Measurements from ENCODE around the gene VPS39. TPM values are rescaled to one million over a fixed set of nuclear protein-coding genes. Genes with fewer than 3 reads are reported as not detected.
"Not testable (repeated sequence)": the region's sequence is repeated elsewhere in the genome, so short reads cannot be mapped to it uniquely, and the experiment has no call there.

Gene VPS39
- total and polyA plus RNA-seq, 12 donors, result 24.9 to 55.0 (median 48.9) TPM

DNA sequence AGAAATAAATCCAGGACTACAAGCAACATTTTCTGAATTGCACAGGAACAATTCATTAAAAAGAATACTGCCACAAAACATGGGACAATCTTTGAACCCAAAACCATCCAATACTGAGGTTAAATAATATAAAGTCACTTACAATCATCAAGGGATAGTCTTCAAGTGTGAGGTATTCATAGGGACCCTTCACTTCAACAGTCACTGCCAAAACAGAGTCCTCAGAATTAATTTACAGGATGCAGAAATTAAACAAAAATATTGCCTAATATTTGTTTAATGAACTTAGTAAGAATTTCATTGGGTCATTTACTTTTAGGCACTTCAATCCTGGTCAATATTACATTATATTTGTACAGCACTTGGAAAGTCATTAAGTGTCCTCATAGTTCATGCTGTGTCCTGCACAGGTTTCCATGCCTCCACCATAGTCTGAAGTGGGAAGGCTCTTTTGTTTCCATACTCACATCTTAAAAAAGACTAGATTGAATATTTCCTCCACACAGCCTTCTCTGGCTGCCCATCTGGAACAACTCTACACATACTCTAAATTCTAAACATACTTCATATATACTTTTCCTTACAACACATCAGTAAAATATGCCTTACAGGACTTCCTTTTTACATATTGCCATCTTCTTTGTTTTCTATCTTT lies 31.6 kb upstream of the VPS39 start:
- Histone ChIP-seq H3K27me3 (no peaks in the 10 kb centered on the region), H3K36me3 (peaks cover 0 to 97% (median 42%) of the 10 kb centered on the region in 9 donors), H3K4me1 (no peaks in the 10 kb centered on the region), H3K4me3 (no peak overlapping the region), H3K9me3 (no peaks in the 10 kb centered on the region), H3K27ac (no peak overlapping the region)
- ATAC-seq (no peak), DNase-seq (no peak)
- no peak for TF ChIP-seq CTCF (IDR thresholded peaks at IDR 0.05)
- intact Hi-C loops (cut with DNase I), result no loop called here

DNA sequence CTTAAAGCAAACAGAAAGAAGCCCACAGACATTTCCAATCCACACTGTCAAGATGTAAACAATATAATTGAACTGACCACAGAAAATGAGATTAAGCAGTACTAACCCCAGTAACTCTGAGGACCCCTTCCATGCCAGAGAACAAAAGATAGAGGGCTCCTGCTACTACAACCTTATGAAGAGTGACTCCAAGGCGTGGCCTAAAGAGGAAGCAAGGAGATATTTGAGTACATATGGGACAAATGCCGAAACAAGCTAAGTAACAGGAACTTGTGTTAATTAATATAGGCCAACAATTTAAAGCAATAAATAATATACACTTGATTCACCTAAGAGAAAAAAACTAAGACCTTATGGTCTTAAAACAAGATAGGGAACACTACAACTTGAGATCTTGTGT lies 25.0 kb upstream of the VPS39 start:
- no peaks in the 10 kb centered on the region for H3K27me3 ChIP-seq
- intact Hi-C loops (cut with DNase I), result no loop called here
- WGBS, 2 donors, result 86 to 94% methylated on average over 2 of the region's 2 CpGs
- H3K27ac ChIP-seq, result no peak overlapping the region
- H3K36me3 ChIP-seq, result peaks cover 0 to 100% (median 51%) of the 10 kb centered on the region in 9 donors
- H3K4me1 ChIP-seq, result no peaks in the 10 kb centered on the region
- DNase-seq (no peak), ATAC-seq (no peak)
- no peaks in the 10 kb centered on the region for H3K9me3 ChIP-seq
- no peak overlapping the region for H3K4me3 ChIP-seq
- TF ChIP-seq CTCF (IDR thresholded peaks at IDR 0.05), result no peak

DNA sequence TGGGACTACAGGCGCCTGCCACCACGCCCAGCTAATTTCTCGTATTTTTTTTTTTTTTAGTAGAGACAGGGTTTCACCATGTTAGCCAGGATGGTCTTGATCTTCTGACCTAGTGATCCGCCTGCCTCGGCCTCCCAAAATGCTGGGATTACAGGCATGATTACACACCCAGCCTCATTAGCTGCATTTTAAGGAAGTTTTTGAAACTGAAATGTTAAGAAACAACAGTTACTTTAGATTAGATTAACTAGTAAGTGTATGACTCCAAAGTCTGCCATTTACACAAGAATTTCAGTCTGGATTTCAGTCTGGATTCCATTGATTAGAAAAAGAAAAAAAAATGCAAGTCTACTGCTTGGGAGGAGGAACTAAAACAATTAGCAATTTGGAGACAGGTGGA lies 24.5 kb upstream of the VPS39 start:
- H3K27ac ChIP-seq, result no peak overlapping the region
- H3K9me3 ChIP-seq, result no peaks in the 10 kb centered on the region
- H3K27me3 ChIP-seq, result no peaks in the 10 kb centered on the region
- H3K36me3 ChIP-seq, result peaks cover 0 to 100% (median 51%) of the 10 kb centered on the region in 9 donors
- 70 to 77% methylated on average over 5 of the region's 5 CpGs for WGBS, 2 donors
- TF ChIP-seq CTCF (IDR thresholded peaks at IDR 0.05), result no peak
- DNase-seq (no peak), ATAC-seq (no peak)
- H3K4me1 ChIP-seq, result no peaks in the 10 kb centered on the region
- no peak overlapping the region for H3K4me3 ChIP-seq
- intact Hi-C loops (cut with DNase I), result no loop called here

- Histone ChIP-seq H3K36me3 (peaks cover 0 to 100% (median 58%) of the 10 kb centered on the region in 9 donors), H3K27me3 (no peaks in the 10 kb centered on the region), H3K4me3 (no peak overlapping the region), H3K27ac (no peak overlapping the region), H3K9me3 (no peaks in the 10 kb centered on the region), H3K4me1 (no peaks in the 10 kb centered on the region)
- WGBS, 2 donors, result 96% methylated on average over 1 of the region's 1 CpG
- ATAC-seq, result no peak
- intact Hi-C loops (cut with DNase I), result no loop called here
- no peak for DNase-seq
- no peak for TF ChIP-seq CTCF (IDR thresholded peaks at IDR 0.05)
These were observed 23.0 kb upstream of the VPS39 start for GRCh38 chr15:42231088-42231487.

GRCh38 chr15:42228981-42229380 lies 20.9 kb upstream of the VPS39 start:
- not testable (repeated sequence) for H3K27ac ChIP-seq, DNase-seq, ATAC-seq, H3K4me3 ChIP-seq, H3K9me3 ChIP-seq, H3K27me3 ChIP-seq, H3K4me1 ChIP-seq
- intact Hi-C loops (cut with DNase I), result loop anchor here in 1 of 10 donors (10.0 kb wide), 1 partner anchor 206 kb away; no protein-coding TSS in a partner anchor
- peaks cover 0 to 100% (median 62%) of the 10 kb centered on the region in 9 donors for H3K36me3 ChIP-seq
- WGBS, 2 donors, result 93 to 95% methylated on average over 5 of the region's 5 CpGs

Measured in heart right ventricle (tissue), 16 donors.